GM12878 (cell line): ENCODE measurements around the gene VEGFA.

Experiments
- EP300 ChIP-seq, 2 experiments: fragments of 150-350 bp in 1 of 2; IDR thresholded peaks; 2 replicates each; pipeline ENCODE4 v1.6.1; 2011 to 2012; ENCODE audit warnings: low read depth in 2 of 2, low read length in 2 of 2, borderline replicate concordance in 1 of 2, improper control_type of control experiment in 1 of 2, inconsistent platforms in 1 of 2; ENCODE audit not compliant: control insufficient read depth in 1 of 2
- HDGF ChIP-seq: fragments of 450-650 bp; IDR thresholded peaks from 2 replicates; pipeline ENCODE4 v1.6.1; 2016; ENCODE audit warnings: antibody characterized with exemption
- KAT2A ChIP-seq: conservative IDR thresholded peaks from 2 replicates; pipeline ENCODE4 v1.6.1; 2011; ENCODE audit warnings: low read depth, low read length; ENCODE audit not compliant: control insufficient read depth
- KDM1A ChIP-seq: fragments of 200-600 bp; sonication (generic); IDR thresholded peaks from 2 replicates; pipeline ENCODE4 v1.6.1; 2016; ENCODE audit warnings: borderline replicate concordance
- POLR2AphosphoS5 ChIP-seq: IDR thresholded peaks from 2 replicates; pipeline ENCODE4 v1.6.1; 2011; ENCODE audit warnings: mild to moderate bottlenecking, low read length, inconsistent platforms
- SMARCA5 ChIP-seq: fragments of 450-650 bp; IDR thresholded peaks from 2 replicates; pipeline ENCODE4 v1.6.1; 2017; ENCODE audit warnings: mild to moderate bottlenecking
- STAT1 ChIP-seq: fragments of 450-650 bp; conservative IDR thresholded peaks from 2 replicates; pipeline ENCODE4 v1.6.1; 2014; ENCODE audit warnings: antibody characterized with exemption, mild to moderate bottlenecking
- TAF1 ChIP-seq: IDR thresholded peaks from 2 replicates; pipeline ENCODE4 v1.6.1; 2011; ENCODE audit warnings: mild to moderate bottlenecking, low read depth, low read length, borderline replicate concordance
- TARDBP ChIP-seq: IDR thresholded peaks from 2 replicates; pipeline ENCODE4 v1.6.1; 2016; ENCODE audit warnings: borderline replicate concordance
- ZZZ3 ChIP-seq: IDR thresholded peaks from 2 replicates; pipeline ENCODE4 v1.6.1; 2011; ENCODE audit warnings: low read depth; ENCODE audit not compliant: control insufficient read depth, insufficient read length
- TF ChIP-seq, protein P1 (sequence below), 3 experiments: IDR thresholded peaks in 2 of 3; conservative IDR thresholded peaks in 1 of 3; 2 replicates each; pipeline ENCODE4 v1.5.1; 2011; ENCODE audit warnings: low read depth in 3 of 3, low read length in 3 of 3, mild to moderate bottlenecking in 3 of 3, control low read depth in 2 of 3, moderate library complexity in 2 of 3, inconsistent platforms in 1 of 3, mixed read lengths in 1 of 3; ENCODE audit not compliant: control insufficient read depth in 2 of 3, insufficient read depth in 1 of 3; ENCODE audit errors: extremely low read depth in 1 of 3
- TF ChIP-seq, protein P2 (sequence below): fragments of 450-650 bp; formaldehyde crosslinking; IDR thresholded peaks from 2 replicates; pipeline ENCODE4 v1.5.0; 2022; ENCODE audit warnings: mild to moderate bottlenecking, missing genetic modification characterization
- TF ChIP-seq, protein P3 (sequence below): fragments of 450-650 bp; IDR thresholded peaks from 2 replicates; pipeline ENCODE4 v1.6.1; 2018; ENCODE audit warnings: borderline replicate concordance, mild to moderate bottlenecking; ENCODE audit not compliant: partially characterized antibody

DNA sequence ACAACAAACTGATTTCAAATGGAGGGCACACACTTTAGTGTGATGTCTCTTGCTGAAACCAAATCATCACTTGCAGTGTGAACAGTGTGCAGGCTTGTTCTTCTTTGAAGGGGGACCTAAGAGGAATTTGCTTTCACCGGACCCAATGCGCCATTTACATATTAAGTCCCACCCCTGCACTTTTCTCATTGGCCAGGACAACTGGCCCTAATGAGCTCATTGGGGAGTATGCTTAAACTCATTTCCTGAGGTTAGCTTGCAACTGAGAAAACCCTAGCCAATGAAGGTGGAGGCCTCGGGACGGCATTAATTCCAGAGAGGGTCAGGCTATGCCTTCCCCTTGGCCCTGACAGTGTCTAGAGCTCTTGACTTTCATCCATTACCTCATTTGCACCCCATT, 58.7 kb downstream of the VEGFA start:
- TF ChIP-seq SMARCA5 = no peak
- no peak for TF ChIP-seq EP300 (IDR thresholded peaks at IDR 0.05; ENCODE audit: borderline replicate concordance in 1 of 2, control insufficient read depth in 1 of 2, low read depth in 2 of 2, low read length in 2 of 2)
- no peak for TF ChIP-seq ZZZ3
- TF ChIP-seq, protein P1, sequence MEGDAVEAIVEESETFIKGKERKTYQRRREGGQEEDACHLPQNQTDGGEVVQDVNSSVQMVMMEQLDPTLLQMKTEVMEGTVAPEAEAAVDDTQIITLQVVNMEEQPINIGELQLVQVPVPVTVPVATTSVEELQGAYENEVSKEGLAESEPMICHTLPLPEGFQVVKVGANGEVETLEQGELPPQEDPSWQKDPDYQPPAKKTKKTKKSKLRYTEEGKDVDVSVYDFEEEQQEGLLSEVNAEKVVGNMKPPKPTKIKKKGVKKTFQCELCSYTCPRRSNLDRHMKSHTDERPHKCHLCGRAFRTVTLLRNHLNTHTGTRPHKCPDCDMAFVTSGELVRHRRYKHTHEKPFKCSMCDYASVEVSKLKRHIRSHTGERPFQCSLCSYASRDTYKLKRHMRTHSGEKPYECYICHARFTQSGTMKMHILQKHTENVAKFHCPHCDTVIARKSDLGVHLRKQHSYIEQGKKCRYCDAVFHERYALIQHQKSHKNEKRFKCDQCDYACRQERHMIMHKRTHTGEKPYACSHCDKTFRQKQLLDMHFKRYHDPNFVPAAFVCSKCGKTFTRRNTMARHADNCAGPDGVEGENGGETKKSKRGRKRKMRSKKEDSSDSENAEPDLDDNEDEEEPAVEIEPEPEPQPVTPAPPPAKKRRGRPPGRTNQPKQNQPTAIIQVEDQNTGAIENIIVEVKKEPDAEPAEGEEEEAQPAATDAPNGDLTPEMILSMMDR (IDR thresholded peaks at IDR 0.05 in 2 of 3, conservative IDR thresholded peaks at IDR 0.05 in 1 of 3; ENCODE audit: control insufficient read depth in 2 of 3, extremely low read depth in 1 of 3, insufficient read depth in 1 of 3, low read depth in 3 of 3, low read length in 3 of 3) = no peak
- TF ChIP-seq TARDBP = no peak
- TF ChIP-seq, protein P2, sequence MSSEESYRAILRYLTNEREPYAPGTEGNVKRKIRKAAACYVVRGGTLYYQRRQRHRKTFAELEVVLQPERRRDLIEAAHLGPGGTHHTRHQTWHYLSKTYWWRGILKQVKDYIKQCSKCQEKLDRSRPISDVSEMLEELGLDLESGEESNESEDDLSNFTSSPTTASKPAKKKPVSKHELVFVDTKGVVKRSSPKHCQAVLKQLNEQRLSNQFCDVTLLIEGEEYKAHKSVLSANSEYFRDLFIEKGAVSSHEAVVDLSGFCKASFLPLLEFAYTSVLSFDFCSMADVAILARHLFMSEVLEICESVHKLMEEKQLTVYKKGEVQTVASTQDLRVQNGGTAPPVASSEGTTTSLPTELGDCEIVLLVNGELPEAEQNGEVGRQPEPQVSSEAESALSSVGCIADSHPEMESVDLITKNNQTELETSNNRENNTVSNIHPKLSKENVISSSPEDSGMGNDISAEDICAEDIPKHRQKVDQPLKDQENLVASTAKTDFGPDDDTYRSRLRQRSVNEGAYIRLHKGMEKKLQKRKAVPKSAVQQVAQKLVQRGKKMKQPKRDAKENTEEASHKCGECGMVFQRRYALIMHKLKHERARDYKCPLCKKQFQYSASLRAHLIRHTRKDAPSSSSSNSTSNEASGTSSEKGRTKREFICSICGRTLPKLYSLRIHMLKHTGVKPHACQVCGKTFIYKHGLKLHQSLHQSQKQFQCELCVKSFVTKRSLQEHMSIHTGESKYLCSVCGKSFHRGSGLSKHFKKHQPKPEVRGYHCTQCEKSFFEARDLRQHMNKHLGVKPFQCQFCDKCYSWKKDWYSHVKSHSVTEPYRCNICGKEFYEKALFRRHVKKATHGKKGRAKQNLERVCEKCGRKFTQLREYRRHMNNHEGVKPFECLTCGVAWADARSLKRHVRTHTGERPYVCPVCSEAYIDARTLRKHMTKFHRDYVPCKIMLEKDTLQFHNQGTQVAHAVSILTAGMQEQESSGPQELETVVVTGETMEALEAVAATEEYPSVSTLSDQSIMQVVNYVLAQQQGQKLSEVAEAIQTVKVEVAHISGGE (CRISPR knock-in tag) = no peak
- no peak for TF ChIP-seq KAT2A
- no peak for TF ChIP-seq HDGF
- TF ChIP-seq STAT1 = no peak
- no peak for TF ChIP-seq POLR2AphosphoS5
- TF ChIP-seq, protein P3, sequence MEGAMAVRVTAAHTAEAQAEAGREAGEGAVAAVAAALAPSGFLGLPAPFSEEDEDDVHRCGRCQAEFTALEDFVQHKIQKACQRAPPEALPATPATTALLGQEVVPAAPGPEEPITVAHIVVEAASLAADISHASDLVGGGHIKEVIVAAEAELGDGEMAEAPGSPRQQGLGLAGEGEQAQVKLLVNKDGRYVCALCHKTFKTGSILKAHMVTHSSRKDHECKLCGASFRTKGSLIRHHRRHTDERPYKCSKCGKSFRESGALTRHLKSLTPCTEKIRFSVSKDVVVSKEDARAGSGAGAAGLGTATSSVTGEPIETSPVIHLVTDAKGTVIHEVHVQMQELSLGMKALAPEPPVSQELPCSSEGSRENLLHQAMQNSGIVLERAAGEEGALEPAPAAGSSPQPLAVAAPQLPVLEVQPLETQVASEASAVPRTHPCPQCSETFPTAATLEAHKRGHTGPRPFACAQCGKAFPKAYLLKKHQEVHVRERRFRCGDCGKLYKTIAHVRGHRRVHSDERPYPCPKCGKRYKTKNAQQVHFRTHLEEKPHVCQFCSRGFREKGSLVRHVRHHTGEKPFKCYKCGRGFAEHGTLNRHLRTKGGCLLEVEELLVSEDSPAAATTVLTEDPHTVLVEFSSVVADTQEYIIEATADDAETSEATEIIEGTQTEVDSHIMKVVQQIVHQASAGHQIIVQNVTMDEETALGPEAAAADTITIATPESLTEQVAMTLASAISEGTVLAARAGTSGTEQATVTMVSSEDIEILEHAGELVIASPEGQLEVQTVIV = no peak
- no peak for TF ChIP-seq TAF1
- TF ChIP-seq KDM1A = no peak
